GM21723 (cell line): ENCODE data around the gene EMC10.
"Not testable (repeated sequence)": the region's sequence is repeated elsewhere in the genome, so short reads cannot be mapped to it uniquely, and the experiment has no call there.

Experiments
- ATAC-seq: cut with Tn5 transposase; IDR thresholded peaks from one replicate; pipeline ENCODE4 v1.9.1; 2021; ENCODE audit warnings: mild to moderate bottlenecking, moderate library complexity; ENCODE audit not compliant: unreplicated experiment

EMC10 gene

DNA sequence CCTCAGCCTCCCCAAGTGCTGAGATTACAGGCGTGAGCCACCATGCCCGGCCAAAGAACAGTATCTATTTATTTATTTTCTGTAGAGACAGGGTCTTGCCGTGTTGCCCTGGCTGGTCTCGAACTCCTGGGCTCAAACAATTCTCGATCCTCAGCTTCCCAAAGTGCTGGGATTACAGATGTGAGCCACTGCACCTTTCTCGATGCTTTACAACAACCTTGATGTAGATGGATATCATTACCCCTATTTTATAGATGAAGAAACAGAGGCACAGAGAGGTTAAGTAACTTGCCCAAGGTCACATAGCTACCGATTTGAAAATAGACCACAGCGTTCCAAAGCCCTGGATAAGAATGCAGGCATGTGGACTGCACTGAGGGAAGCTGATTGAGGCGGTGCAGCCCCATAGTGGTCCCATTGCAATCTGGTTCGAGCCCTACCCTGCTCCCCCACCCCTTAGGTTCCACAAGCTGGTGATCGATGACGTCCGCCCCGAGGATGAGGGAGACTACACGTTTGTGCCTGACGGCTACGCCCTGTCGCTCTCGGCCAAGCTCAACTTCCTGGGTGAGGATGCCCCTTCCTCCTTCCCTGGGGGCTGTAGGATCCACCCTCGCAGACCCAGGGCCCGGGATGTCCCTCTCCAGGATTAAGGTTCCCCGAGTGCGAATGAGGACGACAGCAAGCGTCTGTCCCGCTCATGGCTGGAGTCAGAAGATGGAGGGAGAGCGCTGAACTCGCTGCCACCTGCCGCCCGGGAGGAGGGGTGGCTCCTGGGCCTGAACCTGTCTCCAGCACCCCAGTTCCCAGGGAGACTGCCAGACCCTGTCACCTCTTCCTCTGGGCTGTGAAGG, 25.7 kb upstream of the EMC10 start:
- ATAC-seq = no peak

GRCh38 chr19:50451223-50451534, 25.1 kb upstream of the EMC10 start:
- ATAC-seq = no peak

GRCh38 chr19:50453243-50453642, 23.1 kb upstream of the EMC10 start:
- no peak for ATAC-seq

DNA sequence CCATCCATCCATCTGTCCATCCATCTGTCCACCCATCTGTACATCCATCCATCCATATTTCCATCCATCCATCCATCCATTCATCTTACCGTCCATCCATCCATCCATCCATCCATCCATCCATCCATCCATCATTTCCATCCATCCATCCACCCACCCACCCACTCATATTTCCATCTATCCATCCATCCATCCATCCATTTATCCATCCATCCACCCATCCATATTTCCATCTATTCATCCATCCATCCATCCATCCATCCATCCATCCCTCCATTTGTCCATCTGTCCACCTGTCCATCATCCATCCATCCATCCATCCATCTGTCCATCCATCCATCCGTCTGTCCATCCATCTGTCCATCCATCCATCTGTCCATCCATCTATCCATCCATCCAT, 20.3 kb upstream of the EMC10 start:
- no peak for ATAC-seq

DNA sequence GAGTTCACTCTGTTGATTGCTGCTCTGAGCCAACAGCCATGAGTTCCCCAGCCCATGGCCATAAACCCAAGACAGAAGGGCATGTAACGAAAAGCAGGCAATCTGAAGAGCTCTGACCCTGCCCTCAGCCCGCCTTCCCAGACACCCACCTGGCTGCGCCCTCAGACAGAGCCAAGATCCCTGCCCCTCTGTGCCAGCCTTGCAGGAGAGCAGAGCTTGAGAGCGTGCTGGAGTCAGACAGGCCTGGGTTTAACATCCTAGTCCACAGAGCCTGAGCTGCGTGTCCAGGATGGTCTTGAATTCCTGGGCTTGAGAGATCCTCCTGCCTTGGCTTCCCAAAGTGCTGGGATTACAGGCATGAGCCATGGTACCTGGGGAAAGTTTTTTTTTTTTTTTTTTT, 19.0 kb upstream of the EMC10 start:
- ATAC-seq = no peak

GRCh38 chr19:50458396-50459066, 17.8 kb upstream of the EMC10 start:
- no peak for ATAC-seq

GRCh38 chr19:50459067-50459456, 17.2 kb upstream of the EMC10 start:
- ATAC-seq = no peak

DNA sequence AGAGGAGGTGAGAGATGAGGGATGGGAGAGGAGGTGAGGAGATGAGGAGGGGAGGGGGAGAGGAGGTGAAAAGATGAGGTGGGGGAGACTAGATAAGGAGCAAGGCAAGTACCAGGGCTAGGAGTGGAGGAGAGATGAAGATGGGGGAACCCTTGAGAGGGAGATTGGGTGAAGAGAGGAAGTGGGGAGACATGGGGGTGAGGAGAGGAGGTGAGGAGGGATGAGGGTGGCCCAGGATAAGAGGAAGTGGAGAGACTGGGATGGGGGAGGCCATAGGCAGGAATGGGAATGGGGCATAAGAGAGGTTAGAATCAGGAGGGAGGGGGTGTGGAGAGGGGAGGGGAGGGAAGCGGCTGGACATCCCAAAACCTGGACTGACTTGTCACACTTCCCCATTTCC, 16.7 kb upstream of the EMC10 start:
- no peak for ATAC-seq

DNA sequence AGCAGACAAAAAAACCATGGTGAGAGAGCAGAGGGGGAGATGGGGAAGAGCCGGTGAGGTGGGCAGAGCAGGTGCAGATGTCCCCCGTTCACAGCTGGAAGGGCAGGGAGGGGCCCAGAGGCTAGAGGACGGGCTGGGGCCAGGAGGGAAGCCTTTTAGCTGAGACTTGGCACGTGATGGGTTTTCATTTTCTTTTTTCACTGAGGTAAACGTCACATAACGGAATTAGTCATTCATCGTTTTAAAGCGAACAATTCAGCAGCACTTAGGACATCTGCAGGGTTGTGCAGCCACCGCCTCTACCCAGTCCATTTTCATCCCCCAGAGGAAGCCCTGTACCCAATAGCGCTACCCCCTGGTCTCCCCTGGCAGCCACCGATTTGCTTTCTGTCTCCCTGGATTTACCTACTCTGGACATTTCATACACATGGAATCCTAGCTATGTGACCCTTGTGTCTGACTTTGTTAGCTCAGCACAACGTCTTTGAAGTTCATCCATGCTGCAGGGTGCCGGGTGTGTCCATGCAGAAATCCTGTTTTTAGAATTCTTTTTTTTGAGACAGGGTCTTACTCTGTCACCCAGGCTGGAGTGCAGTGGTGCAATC, 16.0 kb upstream of the EMC10 start:
- peak; percentile 68 for ATAC-seq

DNA sequence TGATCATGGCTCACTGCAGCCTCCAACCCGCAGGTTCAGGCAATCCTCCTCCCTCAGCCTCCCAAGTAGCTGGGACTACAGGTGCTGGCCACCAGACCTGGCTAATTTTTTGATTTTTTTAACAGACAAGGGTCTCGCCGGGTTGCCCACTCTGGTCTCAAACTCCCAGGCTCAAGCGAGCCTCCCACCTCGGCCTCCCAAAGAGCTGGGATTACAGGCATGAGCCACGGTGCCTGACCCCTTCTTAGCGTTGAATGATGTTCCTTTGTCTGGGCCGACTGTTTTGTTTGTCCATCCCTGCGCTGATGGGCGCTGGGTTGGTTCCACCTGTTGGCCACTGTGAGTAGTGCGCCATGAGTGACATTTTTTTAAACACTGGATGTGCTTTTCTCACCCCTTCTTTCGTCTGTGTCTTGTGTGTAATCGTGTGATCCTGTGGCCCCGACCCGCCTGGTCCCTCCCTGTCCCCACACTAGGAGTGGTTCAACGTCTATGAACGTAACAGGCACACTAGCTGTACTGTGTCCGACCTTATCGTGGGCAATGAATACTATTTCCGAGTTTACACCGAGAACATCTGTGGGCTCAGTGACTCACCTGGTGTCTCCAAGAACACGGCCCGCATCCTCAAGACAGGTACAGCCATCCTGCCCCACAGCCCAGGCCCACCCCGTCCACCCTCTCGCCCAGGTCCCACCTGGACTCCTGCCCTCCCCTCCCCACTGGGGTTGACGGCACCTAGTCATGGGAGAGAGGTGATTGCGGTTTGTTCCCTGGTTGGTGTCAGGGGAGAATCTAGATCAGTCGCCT, 15.0 kb upstream of the EMC10 start:
- no peak for ATAC-seq

DNA sequence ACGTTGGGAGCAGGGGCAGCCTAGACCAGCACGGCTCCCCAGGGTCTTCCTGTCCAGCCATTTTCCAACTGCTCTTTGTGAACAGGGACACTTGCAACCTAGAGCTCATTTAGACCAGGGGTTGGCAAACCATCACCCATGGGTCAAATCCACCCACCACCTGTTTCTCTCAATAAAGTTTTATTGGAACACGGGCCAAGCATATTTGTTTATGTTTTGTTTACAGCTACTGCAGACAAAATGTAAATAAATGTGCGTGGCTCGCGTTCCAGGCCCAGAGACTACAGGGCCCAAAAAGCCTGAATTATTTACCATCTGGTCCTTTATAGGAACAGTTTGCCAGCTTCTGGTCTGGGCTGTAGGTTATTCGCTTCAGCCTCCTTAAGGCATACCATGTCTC, 13.3 kb upstream of the EMC10 start:
- no peak for ATAC-seq

GRCh38 chr19:50464348-50464747, 12.0 kb upstream of the EMC10 start:
- no peak for ATAC-seq

DNA sequence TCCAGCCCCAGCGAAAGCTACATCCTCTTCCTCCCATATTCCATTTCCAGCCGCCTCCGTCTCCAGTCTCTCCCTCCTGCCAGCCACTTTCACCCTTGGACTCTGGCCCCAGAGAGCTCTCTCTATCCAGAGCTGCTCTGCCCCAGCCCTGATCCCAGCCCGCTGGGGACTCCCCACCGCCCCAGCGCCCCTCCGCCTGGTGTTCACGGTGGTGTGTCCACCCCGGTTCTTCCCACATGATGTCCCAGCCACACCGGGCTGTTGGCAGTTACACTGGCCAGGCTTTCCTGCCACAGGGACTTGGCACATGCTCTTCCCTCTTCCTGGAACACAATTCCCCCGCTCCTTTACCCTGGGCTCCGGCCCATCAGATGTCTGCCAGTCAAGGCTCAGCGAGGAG, 11.3 kb upstream of the EMC10 start:
- ATAC-seq = no peak

- no peak for ATAC-seq
These were observed 10.2 kb upstream of the EMC10 start for GRCh38 chr19:50465986-50466705.

DNA sequence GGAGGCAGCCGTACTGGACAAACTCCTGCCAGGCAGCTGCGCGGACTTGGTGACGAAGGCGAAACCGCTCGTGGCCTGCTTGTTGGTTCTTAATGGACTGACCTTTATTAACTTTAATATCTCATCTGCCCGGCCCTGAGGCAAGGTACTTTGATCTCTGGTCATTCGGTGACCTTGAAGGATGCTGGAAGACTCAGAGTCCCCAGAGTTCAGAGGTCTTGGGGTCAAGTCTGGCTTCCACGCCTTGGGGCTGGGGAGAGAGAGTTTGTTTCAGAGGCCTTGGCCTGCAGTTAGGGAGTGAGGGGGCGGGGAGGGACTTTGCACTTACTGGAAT, 9.6 kb upstream of the EMC10 start:
- ATAC-seq = no peak

DNA sequence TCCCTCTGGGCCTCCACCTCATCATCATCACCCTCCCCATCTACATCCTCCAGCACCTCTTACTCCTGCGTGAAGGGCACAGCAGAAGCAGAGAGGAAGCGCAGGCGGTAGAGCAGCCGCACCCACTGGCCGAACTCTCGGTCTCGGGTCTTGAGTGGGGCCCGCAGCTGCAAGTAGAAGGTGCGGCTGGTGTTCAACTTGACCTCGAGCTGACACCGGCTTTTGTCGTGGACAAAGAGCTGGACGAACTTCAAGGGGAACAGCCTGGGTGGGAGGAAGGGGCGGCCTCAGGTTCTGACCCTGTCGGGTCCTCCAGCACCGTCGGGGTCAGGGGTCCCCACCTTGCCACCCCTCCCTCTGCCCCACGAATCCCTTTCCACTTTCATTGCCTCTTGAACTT, 8.7 kb upstream of the EMC10 start:
- ATAC-seq = no peak

GRCh38 chr19:50468818-50469217, 7.5 kb upstream of the EMC10 start:
- ATAC-seq = no peak

DNA sequence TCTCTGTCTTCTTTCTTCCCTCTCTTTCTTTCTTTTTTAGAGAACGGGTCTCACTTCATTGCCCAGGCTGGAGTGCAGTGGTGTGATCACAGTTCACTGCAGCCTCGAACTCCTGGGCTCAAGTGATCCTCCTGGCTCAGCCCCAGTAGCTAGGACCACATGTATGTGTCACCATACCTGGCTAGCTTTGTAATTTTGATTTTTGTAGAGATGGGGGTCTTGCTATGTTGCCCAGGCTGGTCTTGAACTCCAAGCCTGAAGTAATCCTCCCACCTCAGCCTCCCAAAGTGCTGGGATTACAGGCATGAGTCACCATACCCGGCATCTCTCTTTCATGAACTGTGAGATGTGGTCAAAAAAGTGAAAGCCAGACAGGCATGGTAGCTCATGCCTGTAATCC, 3.0 kb upstream of the EMC10 start:
- ATAC-seq = not testable (repeated sequence)

DNA sequence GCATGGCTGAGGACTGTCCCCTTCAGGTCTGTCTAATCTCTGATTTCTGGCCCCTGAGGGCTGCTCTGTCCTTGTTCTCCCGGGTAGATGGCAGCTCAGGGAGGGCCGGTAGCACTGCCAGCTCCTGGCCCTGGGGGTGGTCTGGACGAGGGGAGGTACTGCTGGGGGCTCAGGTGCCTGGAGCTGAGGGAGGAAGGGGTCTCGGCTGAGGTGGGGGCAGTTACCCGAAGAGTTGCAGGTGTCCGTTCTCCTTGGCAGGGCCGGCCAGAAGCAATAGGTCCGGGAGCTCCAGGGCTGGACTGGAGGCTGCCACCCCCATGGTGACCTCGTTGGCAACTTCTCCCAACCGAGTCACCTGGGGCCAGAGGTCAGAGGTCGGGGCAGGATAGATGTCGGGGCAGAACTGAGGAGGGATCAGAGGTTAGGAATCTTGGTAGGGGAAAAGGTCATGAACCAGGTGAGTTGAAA, 1.2 kb upstream of the EMC10 start:
- no peak for ATAC-seq

GRCh38 chr19:50475736-50476223, 527 bp upstream of the EMC10 start:
- ATAC-seq = no peak

- ATAC-seq = no peak
These were observed 566 bp downstream of the EMC10 start for GRCh38 chr19:50476907-50477238.
